NCI-H2227 treated with DMSO at 0.1 percent for 48 hours (cell line): ENCODE data around the gene OBI1.
A peak's percentile ranks its signal among the peaks of the same experiment; 100 is the strongest.

Experiments
- DNase-seq: peaks from one replicate; lab custom pipeline; 2025; lab: John Stamatoyannopoulos, UW

The OBI1 gene

DNA sequence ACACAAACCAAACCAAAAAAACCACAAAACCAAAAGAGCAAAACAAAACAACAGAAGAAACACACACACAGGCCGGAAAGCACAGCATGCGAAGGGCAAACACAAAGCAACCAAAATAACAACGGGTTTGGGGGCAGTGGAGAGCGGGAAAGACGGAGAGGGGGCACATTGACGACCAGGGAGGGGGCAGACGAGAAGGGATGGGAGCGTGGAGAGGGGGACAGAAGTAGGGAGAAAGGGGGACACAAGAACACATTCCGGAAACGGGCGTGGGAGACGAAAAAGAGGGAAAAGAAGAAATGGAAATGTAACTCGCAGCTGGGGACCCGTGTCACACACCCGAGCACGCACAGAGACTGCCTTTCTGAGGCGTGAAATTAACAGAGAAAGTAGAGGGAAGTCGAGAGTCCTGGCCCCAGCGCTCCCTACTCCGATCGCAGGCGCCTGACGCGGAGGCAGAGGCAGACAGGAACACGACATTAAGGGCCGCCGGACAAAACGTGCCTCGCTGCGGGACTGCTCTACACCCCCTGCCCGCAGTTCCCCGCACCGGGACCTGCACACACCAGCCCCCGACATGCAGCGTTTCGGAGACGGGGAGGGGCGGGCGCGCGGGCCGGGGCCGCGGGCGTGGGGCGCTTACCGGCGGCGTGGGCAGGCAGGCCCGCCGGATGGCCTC, 56.3 kb downstream of the OBI1 start:
- no peak for DNase-seq

DNA sequence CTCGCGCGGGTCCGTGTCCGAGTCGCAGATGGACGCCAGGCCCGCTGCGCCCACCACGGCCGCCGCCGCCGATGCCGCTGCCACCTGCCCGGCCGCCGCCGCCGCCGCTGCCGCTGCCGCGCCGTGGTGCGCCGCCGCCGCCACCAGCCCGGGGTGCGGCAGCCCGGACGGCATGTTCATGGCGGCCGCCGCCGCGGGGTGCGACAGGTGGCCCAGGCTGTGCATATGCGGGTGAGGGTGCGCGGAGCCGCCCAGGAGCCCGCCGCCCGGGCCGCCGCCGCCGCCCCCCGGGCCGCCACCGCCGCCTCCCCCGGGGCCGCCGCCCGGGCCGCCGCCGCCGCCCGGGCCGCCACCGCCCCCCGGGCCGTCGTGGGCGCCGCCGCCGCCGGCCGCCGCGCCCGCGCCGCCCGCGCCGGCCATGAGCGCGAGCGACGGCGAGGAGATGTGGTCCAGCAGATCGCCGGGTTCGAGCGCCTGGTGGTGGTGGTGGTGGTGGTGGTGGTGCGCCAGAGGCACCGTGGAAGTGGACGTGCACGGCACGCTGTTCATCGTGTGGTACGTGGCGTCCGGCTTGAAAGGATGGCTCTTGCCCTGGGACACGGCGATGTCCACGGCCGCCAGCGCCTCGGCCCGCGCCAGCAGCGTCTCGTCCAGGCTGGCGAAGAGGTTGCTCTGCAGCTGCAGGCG, 56.9 kb downstream of the OBI1 start:
- no peak for DNase-seq

DNA sequence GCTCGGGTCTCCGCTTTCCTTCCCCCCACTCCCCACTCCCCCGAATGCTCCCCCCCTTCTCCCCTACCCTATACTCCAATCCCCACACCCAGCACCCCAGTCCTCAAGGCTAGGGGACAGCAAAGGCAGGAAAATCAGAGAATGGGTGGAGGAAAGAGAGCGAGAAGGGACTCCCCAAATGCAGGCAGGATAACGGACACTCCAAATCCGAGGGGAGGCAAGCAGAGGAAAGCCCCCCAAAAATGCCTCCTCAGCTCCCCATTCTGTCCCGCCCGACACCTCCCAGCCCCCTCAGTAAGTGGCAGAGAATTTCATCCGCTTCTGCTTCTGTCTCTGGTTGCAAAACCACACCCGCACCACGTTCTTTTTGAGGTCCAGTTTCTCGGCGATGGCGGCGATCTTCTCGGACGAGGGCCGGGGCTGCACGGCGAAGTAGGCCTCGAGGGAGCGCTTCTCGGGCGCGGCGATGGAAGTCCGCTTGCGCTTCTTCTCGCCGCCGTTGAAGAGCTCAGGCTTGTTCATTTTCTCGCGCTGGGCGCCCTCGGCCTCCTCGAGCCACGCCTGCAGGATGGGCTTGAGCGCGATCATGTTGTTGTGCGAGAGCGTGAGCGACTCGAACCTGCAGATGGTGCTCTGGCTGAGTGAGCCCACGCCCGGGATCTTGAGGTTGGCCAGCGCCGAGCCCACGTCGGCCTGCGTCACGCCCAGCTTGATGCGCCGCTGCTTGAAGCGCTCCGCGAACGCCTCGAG, 57.7 kb downstream of the OBI1 start:
- peak; percentile 19 for DNase-seq

DNA sequence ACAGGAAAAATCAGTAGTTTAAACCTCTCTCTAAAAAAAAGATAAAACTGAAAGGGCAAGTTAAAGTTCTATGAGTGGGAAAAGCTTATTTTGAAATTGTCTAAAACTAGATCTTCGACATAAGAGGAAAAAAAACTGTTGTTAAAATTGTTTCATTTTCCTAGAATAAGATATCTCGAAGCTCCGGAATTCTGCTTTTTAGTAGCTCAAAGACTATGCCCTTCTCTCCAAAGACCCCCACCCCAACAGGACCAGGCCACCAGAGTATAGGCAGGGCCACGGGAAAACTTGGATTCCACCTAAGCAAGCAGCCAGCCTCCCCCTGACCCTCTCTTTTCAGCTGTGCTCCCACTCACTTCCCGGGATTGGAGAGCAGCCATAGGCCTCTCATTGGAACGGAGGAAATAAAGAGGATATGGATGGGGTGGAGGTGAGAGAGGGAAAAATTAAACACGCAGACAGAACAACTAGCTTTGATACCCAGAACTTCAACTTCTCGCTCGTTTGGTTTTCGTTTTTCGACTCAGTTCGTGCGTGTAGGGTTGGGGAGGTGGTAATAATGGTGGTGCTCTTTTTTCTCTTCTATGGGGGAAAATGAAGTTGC, 58.6 kb downstream of the OBI1 start:
- DNase-seq, result no peak

DNA sequence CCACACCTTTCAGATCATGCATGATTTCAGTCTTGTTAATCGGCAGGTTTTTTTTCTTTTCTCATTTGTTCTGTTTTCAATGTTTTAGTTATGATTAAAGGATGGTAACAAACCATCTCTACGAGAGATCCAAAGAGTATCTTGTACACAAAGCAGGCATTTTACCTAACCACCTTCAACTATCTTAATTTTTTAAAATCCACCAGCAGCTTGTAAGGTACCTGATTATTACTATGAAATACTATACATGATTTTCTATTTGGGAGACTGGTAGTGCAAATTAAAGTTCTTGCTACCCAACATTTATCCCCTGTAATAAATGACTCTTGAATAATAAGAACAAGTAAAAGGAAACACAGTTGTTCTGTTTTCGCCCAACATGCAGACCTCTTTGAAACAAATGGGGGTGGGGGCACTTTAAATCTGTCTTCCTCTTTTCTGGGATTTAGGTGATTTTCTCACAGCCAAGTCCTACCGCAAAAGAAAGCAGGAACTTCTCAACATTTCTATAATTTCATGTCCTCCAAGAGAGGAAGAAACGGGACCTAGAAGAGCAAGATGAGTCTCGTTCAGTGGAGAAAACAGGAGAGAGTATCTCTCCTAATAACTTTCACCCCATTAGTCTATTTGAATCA, 59.2 kb downstream of the OBI1 start:
- no peak for DNase-seq

DNA sequence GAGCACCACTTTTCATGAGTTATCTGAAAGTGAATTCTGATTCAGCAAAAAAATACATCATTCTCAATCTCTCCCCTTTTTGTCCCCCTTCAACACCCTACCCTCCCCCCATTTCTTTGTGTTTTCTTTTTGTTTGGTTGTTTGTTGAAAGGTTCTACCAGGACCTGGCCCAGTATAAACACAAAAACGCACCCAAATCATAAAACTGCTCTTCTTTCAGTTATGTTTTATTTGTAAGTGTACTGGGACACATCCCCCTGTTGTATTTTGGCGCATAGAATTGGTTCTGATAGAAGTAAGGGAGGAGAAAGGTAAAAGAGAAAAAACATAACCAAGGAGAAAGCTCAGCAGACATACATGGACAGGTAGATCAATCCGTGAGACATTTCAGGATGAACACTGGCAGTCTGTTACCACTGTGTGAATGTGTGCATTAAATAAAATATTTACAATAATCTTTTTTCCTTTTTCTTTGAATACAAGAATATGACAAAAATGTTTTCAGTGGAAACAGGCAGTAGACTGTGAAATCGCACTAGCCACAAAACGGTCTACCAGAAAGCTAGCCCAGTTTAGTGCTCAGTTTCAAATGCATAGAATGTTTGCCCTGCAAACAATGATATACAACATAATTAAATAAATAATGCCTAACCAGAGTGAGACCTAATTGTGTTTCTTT, 59.9 kb downstream of the OBI1 start:
- DNase-seq, result no peak

DNA sequence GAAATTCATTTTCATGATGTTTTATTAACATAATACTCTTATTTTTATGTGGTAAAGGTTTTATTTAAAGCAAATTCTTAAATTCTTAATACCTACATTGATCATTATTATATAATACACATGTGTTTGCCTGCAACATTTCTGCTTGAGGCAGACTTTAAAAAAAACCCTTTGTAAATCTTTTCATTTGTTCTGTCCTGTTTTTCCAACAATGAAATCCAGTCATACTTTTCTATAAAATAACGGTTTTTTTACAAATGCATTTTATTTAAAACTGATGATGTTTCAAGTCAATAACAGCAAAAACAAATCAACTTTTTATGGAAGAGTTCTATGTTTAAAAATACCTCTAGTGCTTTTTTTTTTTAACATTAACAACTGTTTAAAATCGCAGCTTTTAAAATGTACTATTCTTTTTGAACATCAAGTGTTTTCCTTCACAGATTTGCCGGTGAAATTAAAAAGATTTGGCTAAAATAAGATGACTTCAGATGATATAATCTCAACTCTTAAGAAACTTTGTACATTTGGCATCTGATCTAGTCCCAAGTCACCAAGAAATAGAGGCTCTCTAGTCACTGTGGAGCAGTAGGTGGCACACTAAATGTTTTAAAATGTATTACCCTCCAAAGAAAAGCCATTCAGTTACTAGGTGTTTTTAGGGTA, 60.7 kb downstream of the OBI1 start:
- no peak for DNase-seq

DNA sequence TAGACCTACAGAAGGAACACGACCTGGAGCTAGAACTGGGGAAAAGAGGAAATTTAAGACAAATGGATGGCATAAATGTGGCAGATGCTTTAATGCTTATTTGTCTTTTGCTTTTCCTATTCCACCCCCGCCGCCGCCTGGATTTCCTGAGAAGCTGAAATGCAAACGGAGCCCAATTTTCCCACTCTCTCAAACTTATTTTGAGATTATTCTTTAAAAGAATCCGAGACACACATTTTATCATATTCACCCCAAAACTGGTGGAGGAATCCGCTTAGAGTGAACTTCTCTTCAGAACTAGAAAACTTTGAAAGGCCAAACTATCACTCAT, 61.4 kb downstream of the OBI1 start:
- no peak for DNase-seq

DNA sequence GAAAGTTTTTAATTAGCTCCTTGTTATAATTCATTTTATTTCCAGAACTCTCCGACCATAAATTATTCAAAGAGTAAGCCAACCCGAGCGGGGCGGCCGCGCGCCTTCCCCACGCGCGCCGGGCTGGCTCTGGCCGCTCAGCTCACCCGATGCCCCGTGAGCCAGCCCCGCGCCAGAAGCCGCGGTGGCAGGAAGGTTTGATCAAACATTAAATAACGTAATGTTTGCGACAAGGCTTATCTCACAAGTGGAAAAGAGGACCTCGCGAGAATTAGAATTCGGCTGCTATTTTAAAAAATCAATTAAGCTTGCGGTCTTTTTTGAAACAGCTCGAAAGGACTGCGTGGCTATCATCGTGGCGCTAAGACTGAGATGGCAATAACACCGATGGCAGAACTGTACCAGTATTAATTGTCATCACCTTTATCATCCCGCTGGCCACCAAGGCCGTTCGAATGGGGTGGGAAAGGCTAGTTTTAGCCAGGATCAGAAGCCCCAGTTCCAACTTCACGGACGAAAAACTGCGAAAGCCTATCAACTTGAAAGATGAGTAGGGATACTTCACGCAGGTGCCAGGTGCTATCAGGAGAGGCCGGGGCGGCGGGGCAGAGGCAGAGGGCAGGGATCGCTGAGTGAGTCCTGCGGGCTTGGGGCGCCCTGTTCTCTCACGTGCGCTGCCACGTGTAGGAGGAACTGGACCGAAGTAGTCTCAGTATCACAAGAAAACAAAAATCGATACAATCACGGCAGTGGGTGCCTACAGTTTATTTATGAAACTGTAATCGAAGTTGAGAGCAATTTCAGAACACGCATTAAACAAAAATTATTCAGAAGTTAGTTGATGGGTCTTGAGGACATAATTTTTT, 62.0 kb downstream of the OBI1 start:
- no peak for DNase-seq

DNA sequence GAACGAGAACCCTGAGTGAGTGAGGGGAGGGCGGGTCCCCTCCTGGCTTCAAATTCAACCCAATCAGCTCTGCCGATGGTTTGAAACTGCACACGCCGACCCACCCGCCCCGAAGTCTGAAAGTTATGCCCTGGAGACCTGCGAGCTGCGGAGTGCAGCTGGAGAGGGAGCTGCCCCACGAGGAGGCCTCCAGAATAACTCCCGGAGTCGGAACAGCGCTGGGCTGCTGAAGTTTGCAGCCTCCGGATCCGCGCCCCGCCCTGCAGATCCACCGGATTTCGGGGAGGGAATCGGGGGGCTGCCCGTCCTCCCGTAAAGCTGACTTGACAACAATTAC, 62.6 kb downstream of the OBI1 start:
- DNase-seq, result no peak

DNA sequence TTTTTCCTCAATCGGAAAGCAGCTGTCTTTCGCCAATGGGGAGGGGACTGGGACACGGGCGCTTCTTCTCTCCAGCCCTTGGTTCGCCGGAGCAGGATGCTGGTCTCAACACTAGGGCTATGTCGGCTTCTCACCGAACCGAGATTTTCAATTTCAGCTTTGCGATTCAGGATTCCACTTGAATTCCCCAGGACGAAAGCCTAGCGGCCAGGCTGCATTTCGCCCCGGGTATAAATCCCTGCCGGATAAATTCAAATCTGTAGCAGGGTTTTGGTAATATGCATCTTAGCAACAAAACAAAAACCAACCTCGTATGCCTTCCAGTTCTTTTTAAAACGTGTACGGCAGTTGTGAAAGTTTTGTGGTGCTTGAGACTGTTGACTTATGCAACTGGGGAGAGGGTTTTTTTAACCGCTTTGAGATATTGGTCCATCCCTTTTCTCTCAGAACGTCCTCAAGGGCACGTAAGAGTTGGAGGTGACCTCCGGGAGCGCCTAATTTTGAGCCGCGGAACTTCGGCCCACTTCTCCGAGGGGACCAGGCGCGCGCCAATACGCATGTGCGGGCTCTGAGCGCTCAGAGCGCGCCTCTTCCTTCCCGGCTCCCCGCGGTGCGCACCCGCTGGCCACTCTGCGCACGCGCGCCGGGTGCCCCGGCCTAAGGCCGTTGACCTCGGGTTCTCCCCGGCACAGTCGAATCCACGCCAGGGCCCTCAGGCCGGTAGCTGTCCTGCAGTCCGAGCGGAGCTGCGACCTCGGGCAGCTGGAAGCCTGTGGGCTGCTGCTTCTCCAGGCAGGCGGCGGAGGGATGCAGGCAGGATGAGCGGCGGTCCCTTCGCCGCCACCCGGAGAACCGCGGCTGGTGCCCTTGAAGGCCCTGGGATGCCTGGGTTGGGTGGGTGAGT, 63.2 kb downstream of the OBI1 start:
- DNase-seq, result peak; percentile 37

DNA sequence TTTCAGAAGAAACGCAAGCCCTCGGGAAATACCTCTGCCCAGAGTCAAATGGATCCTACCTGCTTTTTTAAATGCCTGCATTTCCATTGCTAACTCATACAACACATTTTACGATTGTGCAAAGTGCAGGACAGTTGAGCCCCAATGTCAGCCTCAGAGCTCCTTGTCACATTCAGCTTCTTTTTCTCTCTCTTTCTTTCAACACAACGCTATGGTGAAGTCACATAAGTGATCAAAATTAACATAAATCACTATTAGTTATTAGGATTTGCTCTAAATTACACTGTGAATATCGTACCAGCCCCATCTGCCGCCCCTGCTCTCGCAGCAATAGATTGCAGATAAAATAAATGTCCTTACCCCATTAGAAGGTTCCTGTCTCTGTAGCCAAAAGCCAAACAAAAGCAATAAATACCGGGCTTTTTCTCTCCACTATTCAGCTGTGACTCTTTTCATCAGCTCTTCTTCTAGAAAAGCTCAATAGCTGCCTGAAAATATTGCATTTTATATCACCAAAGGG, 64.4 kb downstream of the OBI1 start:
- DNase-seq, result no peak

DNA sequence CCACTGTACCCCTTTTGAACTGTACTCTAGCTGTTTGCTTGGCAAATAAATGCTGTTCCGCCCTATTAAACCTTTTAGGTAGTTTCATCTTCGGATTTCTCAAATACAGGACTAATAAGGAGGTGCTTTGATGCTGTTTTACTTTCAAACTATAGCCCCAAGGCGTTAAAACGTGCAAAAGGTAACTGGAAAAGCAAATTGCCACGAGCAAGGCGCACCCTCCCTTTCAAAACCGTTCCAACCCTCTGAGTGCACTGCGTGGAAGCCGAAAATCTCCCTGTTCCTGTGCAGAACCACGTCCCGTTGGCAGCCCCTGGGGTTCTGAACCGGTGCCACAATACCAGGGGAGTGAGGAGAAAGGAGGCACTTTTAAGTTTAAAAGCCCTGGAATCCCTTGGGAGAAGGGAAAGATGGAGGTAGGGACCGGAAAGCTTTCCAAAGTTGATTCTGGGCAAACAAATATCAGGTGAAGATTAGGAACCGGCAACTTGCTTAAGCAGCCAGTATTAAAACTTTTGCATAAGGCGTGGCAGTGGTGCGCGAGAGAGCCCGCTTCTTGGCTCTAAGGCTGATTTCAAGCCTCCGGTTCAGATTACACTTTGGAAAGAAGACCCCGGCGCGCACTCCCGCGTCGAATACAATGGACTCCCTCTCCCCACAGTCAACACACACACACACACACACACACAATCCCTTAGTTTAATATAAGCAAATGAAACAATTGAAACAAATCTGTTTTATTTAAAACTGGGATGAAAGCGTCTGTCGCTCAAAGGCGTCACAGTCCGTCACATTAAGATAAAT, 65.1 kb downstream of the OBI1 start:
- peak; percentile 8 for DNase-seq

DNA sequence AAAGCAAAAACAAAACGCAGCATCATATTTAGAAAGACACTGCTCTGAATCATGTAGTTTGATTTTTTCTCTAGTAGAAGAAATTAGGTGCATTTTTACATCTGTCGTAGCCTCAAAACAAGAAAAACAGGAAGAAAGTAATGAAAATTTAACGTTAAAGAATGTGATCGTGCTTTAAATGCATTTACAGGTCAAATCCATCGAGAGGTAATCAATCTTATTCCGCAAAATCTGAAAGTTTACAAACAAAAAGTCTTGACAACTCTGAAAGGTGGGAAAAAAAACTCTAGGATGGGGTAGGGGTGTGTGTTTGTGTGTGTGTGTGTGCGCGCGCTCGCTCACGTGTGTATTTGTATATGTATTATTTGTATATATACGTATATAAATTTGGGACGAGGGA, 65.8 kb downstream of the OBI1 start:
- no peak for DNase-seq

DNA sequence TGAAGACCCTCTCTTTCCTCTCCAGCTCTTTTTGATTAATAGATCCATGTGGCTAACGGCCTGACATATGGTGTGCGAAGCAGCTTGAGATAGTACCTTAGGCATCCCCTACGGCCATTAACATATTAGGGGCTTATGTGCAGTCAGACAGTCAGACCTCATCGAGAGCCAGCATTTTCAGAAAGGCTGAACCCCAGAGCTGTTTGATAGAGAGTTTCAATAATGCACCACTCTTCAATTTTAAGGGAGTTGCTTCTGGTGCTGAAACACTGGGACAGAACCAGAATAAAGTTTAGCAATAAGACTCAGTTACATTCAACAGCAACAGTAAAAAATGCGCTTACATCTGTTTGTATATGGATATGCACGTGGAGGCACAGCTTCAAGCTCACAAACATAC, 66.4 kb downstream of the OBI1 start:
- DNase-seq, result no peak

DNA sequence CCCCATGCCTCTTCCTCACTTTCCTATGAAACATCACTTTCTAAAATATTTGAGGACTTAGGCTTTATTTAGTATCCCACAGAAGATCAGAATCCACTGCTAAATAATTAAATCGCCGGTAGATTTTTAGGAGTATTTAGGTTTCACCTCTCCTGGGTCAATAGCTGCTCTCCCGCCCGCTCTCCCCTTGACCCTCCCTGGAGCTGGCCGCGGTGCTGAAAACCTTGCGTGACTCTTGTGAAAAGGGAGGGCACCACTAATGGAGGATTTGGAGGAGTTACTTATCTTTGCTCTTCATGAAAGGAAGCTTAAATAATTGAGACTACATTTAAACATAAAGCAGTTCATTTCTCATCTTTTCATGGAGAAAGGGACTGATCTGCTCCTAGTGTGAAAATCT, 69.7 kb downstream of the OBI1 start:
- DNase-seq, result no peak

DNA sequence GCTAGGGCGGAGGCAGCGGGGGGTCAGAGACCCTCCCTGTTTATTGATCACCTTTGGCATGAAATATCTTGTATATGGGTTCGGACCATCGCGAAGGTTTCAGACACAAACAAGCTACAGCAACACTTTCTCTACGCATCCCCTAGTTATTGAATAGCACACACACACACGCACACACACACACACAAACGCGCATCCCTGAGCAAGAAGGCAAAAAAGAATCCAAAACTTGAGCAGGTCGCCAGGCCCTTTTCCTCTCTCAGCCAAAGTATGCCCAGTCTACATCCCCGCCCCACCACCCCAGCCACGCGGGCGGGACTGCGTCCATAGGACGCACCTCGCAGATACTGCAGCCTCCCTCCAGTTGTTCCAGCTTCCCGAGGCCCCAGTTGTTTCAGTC, 71.6 kb downstream of the OBI1 start:
- no peak for DNase-seq

DNA sequence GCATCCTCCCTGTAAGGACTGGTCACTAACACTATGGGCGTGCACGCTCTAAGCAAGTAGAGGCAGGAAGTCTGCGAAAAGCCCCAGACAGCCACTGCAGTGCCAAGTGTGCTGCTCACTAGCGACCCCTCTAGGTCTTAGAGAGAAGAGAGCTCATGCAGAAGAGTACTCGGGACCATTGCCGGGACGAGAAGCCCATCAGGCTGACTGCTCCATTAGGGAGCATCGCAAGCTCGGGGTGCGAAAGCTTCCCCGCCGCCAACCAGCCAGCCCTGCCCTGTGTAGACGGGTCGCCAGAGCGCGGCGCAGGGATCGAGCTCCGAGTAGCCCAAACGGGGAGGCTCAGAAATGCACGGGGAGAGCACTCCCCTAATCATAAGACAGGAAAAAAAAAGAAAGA, 72.2 kb downstream of the OBI1 start:
- no peak for DNase-seq
